Mucosa of descending colon (tissue), 3 donors: ENCODE data around the gene RBFA. TPM values are rescaled to one million over a fixed set of nuclear protein-coding genes. Genes with fewer than 3 reads are reported as not detected.

Experiments
- ATAC-seq: fragments of 200-7000 bp; cut with Tn5 transposase; one replicate; pipeline ENCODE4 v1.9.1; 2020; ENCODE audit warnings: mild to moderate bottlenecking, moderate library complexity
- DNase-seq, 3 donors: peaks; one replicate each; pipeline ENCODE4 v3.0.0-alpha.2; 2020
- H3K36me3 ChIP-seq: fragments of 200-600 bp; one replicate; pipeline ENCODE4 v1.8.0; 2021; ENCODE audit warnings: low read depth, mild to moderate bottlenecking
- H3K4me1 ChIP-seq: fragments of 200-600 bp; one replicate; pipeline ENCODE4 v1.8.0; 2021; ENCODE audit warnings: low read depth, mild to moderate bottlenecking
- H3K4me3 ChIP-seq: fragments of 200-600 bp; one replicate; pipeline ENCODE4 v1.8.0; 2021; ENCODE audit warnings: mild to moderate bottlenecking
- H3K9me3 ChIP-seq: fragments of 200-600 bp; one replicate; pipeline ENCODE4 v1.8.0; 2021; ENCODE audit warnings: mild to moderate bottlenecking
- intact Hi-C, 2 donors: fragments of 100-400 bp; cut with DNase I in 1 of 2; cut with micrococcal nuclease in 1 of 2; formaldehyde crosslinking; loops; one replicate each; pipeline versions ENCODE4 v1.11.0 to v1.11.1; 2022; cut with DNase I, micrococcal nuclease
- total RNA-seq, 3 donors: library from RNA; stranded (reverse); fragmentation: NEBNext Ultra II Directional in 2 of 3; extraction: Animal tissue kit (Norgen Biotek cat#: 25700) in 2 of 3; gene quantifications; one replicate each; pipeline versions ENCODE4 v1.2.1 to v1.2.4, GENCODE V29; 2021 to 2023
- TF ChIP-seq, protein P1 (sequence below): fragments of 200-600 bp; IDR thresholded peaks from one replicate; pipeline ENCODE4 v1.8.0; 2022; ENCODE audit warnings: antibody characterized with exemption, mild to moderate bottlenecking
- donor health status: DM: no; HTN: no; CAD: no; lungs with moderate emphysema.
- donor health status: DM: no; HTN: no; CAD: no.
- donor health status: DM: no; HTN: yes; CAD: no.

The RBFA gene
- total RNA-seq, 3 donors from 2014 or later = 14.5 to 19.1 (median 18.4) TPM

DNA sequence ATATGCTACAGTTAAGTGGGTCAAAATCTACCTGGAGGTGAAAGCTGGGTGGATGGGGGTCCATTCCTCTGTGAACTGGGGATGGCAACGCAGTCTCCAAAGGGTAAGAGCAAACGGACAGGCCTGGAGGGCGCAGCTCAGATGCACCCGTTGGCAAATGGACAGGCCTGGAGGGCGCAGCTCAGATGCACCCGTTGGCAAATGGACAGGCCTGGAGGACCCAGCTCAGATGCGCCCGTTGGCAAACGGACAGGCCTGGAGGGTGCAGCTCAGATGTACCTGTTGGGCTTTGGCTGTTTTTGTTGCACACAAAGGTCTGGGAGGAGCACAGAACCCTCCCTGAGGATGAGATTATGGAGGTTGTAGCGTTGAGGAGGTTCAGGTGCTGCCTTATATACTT lies 33.7 kb downstream of the RBFA start:
- Histone ChIP-seq H3K36me3 (no peaks in the 10 kb centered on the region), H3K4me3 (no peak overlapping the region), H3K4me1 (no peaks in the 10 kb centered on the region), H3K9me3 (no peaks in the 10 kb centered on the region)
- no peak for ATAC-seq
- intact Hi-C loops = no loop called here
- TF ChIP-seq, protein P1, sequence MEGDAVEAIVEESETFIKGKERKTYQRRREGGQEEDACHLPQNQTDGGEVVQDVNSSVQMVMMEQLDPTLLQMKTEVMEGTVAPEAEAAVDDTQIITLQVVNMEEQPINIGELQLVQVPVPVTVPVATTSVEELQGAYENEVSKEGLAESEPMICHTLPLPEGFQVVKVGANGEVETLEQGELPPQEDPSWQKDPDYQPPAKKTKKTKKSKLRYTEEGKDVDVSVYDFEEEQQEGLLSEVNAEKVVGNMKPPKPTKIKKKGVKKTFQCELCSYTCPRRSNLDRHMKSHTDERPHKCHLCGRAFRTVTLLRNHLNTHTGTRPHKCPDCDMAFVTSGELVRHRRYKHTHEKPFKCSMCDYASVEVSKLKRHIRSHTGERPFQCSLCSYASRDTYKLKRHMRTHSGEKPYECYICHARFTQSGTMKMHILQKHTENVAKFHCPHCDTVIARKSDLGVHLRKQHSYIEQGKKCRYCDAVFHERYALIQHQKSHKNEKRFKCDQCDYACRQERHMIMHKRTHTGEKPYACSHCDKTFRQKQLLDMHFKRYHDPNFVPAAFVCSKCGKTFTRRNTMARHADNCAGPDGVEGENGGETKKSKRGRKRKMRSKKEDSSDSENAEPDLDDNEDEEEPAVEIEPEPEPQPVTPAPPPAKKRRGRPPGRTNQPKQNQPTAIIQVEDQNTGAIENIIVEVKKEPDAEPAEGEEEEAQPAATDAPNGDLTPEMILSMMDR = no peak
- DNase-seq = no peak

DNA sequence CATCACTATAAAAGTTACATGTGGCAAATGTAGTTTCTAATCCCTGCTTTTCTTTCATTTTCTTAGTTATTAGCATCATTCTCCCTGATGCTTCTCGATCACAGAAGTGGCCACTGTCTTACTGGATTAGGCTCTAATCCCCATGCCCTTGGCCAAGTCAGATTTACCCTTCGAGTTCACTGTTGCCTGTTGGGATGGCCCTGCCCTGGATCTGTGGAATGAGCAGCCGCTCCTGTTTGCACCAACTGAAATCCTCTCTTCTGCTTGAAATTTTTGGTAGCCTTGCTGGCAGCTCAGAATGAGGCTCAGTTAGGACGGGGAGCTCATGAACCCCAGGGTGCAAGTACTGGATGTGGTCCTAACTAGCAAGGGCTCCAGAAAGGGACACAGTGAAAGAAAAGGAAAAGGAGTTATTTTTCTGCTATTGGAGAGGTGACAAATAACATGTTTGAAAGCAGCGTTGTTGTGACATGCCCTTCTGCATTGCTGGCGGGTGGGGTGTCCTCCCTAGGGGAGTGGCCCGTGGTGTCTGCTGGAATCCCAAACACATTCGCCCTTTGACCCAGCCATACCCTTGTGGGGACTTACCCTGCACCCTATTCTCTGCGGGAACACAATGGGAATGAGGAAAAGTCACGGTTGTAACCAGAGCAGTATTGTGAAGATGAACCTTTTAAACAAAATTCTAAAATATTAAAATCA lies 34.5 kb downstream of the RBFA start:
- Histone ChIP-seq H3K4me3 (no peak overlapping the region), H3K9me3 (no peaks in the 10 kb centered on the region), H3K36me3 (no peaks in the 10 kb centered on the region), H3K4me1 (no peaks in the 10 kb centered on the region)
- DNase-seq (no peak), ATAC-seq (no peak)
- intact Hi-C loops = no loop called here
- TF ChIP-seq, protein P1 = no peak

DNA sequence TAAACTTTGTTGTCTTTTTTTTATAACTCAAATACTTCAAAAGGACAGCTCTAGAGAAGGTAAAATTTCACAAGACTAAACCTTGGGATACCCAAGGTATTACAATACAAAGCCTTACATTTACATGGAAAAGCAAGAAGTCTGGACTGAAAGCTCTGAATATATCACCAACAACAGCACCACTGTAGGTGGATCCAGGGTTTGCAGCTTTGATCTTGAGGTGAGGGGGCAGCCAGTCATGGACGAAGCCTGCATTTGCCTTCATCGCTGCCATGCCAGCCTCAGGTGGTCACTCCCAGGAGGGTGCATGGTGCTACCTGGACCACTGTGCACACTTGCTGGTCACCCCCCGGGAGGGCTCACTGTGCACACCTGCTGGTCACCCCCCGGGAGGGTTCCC lies 36.6 kb downstream of the RBFA start:
- DNase-seq (no peak), ATAC-seq (no peak)
- TF ChIP-seq, protein P1 = no peak
- Histone ChIP-seq H3K9me3 (no peaks in the 10 kb centered on the region), H3K4me3 (no peak overlapping the region), H3K4me1 (no peaks in the 10 kb centered on the region), H3K36me3 (no peaks in the 10 kb centered on the region)
- intact Hi-C loops = no loop called here

DNA sequence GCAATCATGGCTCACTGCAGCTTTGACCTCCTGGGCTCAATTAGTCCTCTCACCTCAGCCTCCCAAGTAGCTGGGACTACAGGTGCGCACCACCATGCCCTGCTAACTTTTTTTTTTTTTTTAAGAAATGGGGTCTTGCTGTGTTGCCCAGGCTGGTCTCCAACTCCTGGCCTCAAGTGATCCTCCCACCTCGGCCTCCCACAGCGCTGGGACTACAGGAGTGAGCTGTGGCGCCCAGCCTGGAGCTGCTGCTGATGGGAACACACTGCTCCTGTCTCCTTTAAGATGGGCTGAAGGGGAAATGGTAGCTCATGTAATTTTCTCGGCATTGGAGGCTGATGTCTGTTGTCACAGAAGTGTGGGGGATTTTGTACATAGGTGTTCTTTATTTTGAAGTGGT lies 39.9 kb downstream of the RBFA start:
- Histone ChIP-seq H3K9me3 (no peaks in the 10 kb centered on the region), H3K4me3 (no peak overlapping the region), H3K4me1 (no peaks in the 10 kb centered on the region), H3K36me3 (no peaks in the 10 kb centered on the region)
- no peak for ATAC-seq
- TF ChIP-seq, protein P1 = no peak
- intact Hi-C loops = no loop called here
- DNase-seq = no peak

DNA sequence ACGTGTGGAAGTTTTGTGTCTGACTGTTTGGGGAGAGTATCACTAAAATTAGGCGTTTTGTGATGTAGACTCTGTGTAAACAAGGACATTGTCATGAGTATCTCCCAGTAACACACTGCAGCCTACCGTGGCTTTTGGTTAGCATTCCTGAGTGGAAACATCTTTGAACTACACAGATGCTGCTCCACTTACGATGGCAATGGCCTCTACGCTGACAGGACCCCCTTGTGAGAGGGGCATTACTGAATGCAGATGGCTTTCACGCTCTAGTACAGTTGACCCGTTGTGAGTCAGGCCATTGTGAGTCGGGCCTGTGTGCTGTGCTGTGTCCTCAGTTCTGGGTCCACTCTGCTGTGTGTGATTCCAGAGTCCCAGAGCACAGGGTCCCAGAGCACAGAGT lies 40.5 kb downstream of the RBFA start:
- intact Hi-C loops = no loop called here
- no peaks in the 10 kb centered on the region for H3K4me1 ChIP-seq
- no peak for ATAC-seq
- no peak for DNase-seq
- H3K9me3 ChIP-seq = no peaks in the 10 kb centered on the region
- TF ChIP-seq, protein P1 = no peak
- H3K36me3 ChIP-seq = no peaks in the 10 kb centered on the region
- H3K4me3 ChIP-seq = no peak overlapping the region

DNA sequence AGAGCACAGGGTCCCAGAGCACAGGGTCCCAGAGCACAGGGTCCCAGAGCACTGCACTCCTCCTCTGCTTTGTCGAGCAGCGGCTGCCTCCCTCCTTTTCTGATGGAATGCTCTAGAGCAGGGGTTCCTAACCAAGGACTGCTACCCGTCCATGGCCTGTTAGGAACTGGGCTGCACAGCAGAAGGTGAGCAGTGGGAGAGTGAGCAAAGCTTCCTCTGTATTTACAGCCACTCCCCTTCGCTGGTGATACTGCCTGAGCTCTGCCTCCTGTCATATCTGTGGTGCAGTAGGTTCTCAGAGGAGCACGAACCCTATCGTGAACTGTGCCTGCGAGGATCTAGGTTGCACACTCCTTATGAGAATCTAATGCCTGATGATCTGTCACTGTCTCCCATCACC lies 41.7 kb downstream of the RBFA start:
- Histone ChIP-seq H3K4me3 (no peak overlapping the region), H3K36me3 (no peaks in the 10 kb centered on the region), H3K4me1 (no peaks in the 10 kb centered on the region), H3K9me3 (no peaks in the 10 kb centered on the region)
- no peak for DNase-seq
- intact Hi-C loops = no loop called here
- TF ChIP-seq, protein P1 = no peak
- ATAC-seq = no peak
